Cerebellar cortex (tissue), 1 donor: Measurements from ENCODE around the gene MEGF8.

Source experiments
- DNase-seq: peaks from one replicate; pipeline ENCODE4 v3.0.0-alpha.2; 2015; ENCODE audit warnings: low spot score

The MEGF8 gene

DNA sequence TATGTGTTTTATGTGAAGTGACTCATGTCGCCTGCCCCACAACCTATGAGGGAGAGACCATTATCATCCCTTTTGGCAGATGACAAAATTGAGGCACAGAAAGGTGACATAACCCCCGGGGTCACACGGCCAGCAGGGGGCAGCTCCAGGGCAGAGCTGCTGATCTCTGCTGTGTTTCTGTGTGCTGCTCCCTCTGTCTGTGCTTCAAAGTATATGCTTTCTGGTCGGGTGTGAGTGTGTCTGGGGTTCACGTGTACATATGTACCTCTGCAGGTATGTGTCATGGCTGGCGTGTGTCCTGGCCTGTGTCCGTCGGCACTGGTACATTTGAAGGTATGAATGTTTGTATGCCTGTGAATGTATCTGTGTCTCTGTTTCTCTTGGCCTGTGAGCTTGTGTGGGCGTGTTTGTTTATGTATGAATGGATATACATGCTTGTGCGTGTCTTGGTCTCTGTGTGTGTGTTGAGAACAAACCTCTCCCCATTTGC is 94.7 kb downstream of the MEGF8 start:
- DNase-seq: peak; percentile 47

- no peak for DNase-seq
These were observed 95.7 kb downstream of the MEGF8 start for GRCh38 chr19:42421101-42421500.

GRCh38 chr19:42421591-42422031 is 96.2 kb downstream of the MEGF8 start:
- no peak for DNase-seq

DNA sequence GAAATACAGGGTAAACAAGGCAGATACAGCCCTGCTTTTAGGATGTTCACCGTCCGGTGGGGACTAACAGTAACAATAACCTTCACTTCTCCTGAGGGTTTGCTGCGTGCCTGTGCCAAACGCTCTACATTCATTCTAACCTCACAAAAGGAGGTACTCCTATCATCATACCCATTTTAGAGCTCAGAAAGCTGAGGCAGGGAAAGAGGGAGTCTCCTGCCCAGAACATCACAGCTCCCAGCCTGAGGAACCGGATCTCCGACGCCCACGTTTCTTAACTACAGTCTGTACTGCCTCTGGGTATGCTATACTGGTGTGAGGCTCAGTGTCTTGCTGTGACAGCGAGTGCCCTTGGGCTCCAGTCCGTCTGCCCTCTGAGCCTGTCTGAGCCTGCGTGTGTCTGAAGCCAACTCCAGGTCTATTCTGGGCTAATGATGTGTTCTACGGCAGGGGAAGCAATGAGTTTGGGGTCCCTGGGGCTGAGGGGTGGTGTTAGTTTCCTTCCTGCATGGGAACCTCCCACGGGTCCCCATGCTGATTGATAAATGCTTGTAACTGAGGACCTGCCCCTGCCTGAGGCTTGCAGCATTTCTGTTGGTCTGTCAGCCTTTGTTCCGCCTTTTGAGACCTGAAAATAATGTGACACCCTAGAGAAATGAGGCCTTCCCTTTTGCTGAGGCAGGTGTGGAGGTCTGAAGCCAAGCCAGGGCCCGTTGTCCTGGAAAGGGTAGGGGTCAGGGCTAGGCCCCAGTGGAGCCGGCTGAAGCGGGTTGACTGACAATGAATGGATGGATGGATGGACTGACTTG is 96.9 kb downstream of the MEGF8 start:
- peak; percentile 31 for DNase-seq

DNA sequence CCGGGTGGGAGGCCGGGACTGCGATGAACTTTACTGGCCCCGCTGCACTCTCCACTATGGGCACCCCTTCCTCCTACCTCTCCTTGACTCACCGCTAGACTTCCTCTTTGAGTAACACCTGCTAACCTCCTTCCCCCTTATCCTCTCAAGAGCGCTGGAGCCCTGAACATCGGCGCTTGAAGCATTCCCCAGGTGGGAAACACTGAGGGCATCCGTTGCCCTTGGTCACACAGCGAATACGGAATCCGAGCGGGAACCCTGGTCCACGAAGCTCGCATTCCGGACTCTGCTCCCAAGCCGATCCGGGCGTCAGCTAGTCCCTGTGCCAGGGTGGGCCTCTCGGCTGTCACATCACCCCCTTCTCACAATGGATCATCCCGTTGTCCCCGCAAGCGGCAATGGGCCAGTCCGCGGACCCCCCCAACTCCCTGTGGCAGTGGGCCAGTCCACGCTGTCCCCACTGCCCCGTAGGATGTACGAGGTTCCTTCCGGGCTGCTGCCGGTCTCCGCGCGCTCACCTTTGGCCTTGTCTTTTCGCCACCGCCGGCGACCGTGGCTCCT is 97.5 kb downstream of the MEGF8 start:
- peak; percentile 62 for DNase-seq

DNA sequence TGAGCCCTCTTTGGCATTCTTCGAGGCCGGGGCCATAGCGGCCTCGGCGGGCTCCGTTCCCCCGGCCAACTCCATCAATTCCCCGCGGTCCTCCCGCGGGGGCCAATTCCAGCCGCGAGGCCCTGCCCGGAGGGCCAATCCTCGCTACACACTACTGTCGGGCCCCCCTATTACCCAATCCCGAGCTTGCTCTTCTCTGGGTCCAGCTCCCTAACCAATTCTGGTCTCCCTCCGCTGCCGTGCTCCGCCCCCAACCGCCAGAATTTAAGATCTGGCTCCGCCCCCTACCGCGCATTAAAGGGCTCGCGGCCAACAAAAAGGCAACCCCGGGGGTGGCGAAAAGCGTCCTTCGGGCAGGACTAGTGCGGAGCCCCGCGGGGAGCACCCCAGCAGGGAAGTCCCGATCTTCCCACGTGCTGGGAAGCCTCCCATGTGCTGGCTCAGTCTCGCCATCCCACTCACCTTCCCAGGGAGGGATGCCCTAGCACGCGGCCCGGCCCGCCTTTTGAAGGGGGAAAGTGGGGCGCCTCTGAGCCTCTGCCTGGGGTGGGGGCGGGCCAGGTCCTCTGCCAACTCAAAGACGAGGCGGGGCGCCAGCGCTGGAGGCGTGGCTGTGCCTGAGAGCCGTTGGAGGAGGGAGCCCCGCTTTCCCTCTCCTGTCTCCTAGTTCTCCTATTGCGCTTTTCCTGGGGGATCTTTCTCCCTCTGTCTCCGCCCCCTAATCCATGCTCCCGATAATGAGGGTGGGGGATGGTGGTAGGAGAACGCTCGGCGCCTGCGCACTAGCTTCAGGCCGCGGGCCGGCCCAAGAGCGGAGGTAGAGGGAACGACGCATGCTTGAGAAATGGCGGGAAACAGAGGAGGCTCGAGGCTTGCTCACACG is 98.3 kb downstream of the MEGF8 start:
- DNase-seq: peak; percentile 96

GRCh38 chr19:42424345-42424707 is 98.9 kb downstream of the MEGF8 start:
- DNase-seq: no peak

DNA sequence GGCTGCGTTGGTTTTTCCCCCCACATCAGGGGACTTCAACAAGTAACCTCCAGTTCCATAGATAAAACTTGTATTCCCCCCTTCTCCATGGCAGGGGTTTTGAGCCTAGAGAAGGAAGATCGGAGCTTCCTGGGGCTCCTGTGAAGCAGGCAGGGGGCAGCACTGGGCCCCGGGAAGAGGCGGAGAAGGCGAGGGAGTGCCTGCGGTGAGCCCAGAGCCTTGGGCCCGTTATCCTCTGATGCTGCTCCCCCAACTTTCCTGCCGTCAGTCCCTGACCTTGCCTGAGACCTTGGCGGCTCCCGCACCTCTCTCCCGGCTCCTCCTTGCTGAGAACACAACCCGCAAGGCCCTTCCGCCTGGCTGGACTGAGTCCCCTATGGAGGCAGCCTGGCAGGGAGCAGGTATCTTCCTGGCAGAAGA is 99.3 kb downstream of the MEGF8 start:
- no peak for DNase-seq

DNA sequence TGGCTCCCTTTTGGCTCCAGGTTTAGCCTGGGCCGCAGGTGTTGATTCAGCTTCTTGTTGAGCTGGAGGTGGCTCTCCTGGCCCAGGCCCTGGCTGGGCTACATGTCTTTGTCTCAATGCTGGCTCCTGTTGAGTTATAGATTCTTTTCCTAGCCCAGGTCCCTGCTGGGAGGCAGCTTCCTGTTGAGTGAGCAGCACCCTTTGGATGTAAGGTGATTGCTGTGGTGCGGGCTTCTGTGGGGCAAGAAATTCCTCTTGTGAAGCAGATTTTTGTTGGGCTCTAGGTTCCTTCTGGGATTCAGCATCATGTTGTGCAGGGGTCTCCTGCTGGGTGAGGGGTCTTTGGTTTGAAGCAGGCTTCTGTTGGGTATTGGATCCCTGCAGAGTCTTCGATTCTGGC is 101.2 kb downstream of the MEGF8 start:
- no peak for DNase-seq

GRCh38 chr19:42427313-42427712 is 101.9 kb downstream of the MEGF8 start, which contains the start of gene LIPE:
LIPE (minus strand) TSS chr19:42427388; CDS start chr19:42427149, 239 bp downstream.
- DNase-seq: no peak
